ENCODE measurements around the gene WDFY2. TPM values are rescaled to one million over a fixed set of nuclear protein-coding genes. Genes with fewer than 3 reads are reported as not detected.
A peak's percentile ranks its signal among the peaks of the same experiment; 100 is the strongest.

Gene WDFY2
- total RNA-seq, 3 donors from 2014 or later (not counting 1 experiment from before 2014, with no cell fraction given), result 29.5 to 32.1 (median 31.3) TPM

- Histone ChIP-seq H3K4me1 (ENCODE audit: control insufficient read depth, insufficient read depth, low read length) (peaks cover 13% of the 10 kb centered on the region), H3K27ac (ENCODE audit: low read length) (peak overlapping the region; percentile 57), H3K4me3 (ENCODE audit: low read length) (no peak overlapping the region), H3K9me3 (ENCODE audit: control insufficient read depth, insufficient read depth, low read length) (no peaks in the 10 kb centered on the region), H3K36me3 (ENCODE audit: control insufficient read depth, insufficient read depth, low read length) (peaks cover 18% of the 10 kb centered on the region), H3K27me3 (ENCODE audit: control insufficient read depth, insufficient read depth, low read length) (no peaks in the 10 kb centered on the region)
- peaks cover 18% of the 10 kb centered on the region for H3K36me3 Mint-ChIP-seq
- no peaks in the 10 kb centered on the region for H3K9me3 Mint-ChIP-seq
- H3K4me1 Mint-ChIP-seq, result peaks cover 16 to 17% of the 10 kb centered on the region in 2 donors
- ATAC-seq (peak; percentile 86 to 93 (median 92)), DNase-seq (peak; percentile 52 to 81)
- H3K27ac Mint-ChIP-seq, result peak overlapping the region; percentile 79 to 95
- intact Hi-C loops (cut with micrococcal nuclease), result loop anchor here (1.0 to 2.0 kb wide), 2 partner anchors 39 to 312 kb away; partner anchors contain the start of gene INTS6
- H3K4me3 Mint-ChIP-seq, result peak overlapping the region; percentile 70
- H3K27me3 Mint-ChIP-seq (ENCODE audit: low read depth in 2 of 2), result no peaks in the 10 kb centered on the region
- WGBS (ENCODE audit: insufficient coverage), result 24% methylated on average over 11 of the region's 12 CpGs
- no peak for TF ChIP-seq CTCF (IDR thresholded peaks at IDR 0.05)
Measured at GRCh38 chr13:51764184-51765141, 180.2 kb downstream of the WDFY2 start.

- Mint-ChIP-seq H3K9me3 (no peaks in the 10 kb centered on the region), H3K27me3 (ENCODE audit: low read depth in 2 of 2) (no peaks in the 10 kb centered on the region), H3K4me1 (peaks cover 16 to 17% of the 10 kb centered on the region in 2 donors), H3K4me3 (peak overlapping the region; percentile 21), H3K36me3 (peaks cover 11% of the 10 kb centered on the region), H3K27ac (peak overlapping the region; percentile 79 to 95)
- H3K27me3 ChIP-seq (ENCODE audit: control insufficient read depth, insufficient read depth, low read length), result no peaks in the 10 kb centered on the region
- H3K36me3 ChIP-seq (ENCODE audit: control insufficient read depth, insufficient read depth, low read length), result peaks cover 15% of the 10 kb centered on the region
- no peak overlapping the region for H3K4me3 ChIP-seq (ENCODE audit: low read length)
- ATAC-seq (no peak), DNase-seq (no peak)
- no peak for TF ChIP-seq CTCF (IDR thresholded peaks at IDR 0.05)
- H3K27ac ChIP-seq (ENCODE audit: low read length), result peak overlapping the region; percentile 57
- no peaks in the 10 kb centered on the region for H3K9me3 ChIP-seq (ENCODE audit: control insufficient read depth, insufficient read depth, low read length)
- peaks cover 13% of the 10 kb centered on the region for H3K4me1 ChIP-seq (ENCODE audit: control insufficient read depth, insufficient read depth, low read length)
- WGBS (ENCODE audit: insufficient coverage), result 47% methylated on average over 4 of the region's 4 CpGs
- intact Hi-C loops (cut with micrococcal nuclease), result loop anchor here (2.0 kb wide), 1 partner anchor 312 kb away; the partner anchor contains the start of gene INTS6
Measured at GRCh38 chr13:51765142-51765515, 180.9 kb downstream of the WDFY2 start.

- no peak overlapping the region for H3K27ac ChIP-seq (ENCODE audit: low read length)
- Mint-ChIP-seq H3K4me1 (peaks cover 16 to 17% of the 10 kb centered on the region in 2 donors), H3K27me3 (ENCODE audit: low read depth in 2 of 2) (no peaks in the 10 kb centered on the region), H3K4me3 (no peak overlapping the region), H3K36me3 (peaks cover 6% of the 10 kb centered on the region), H3K9me3 (no peaks in the 10 kb centered on the region), H3K27ac (peak overlapping the region; percentile 28 to 54)
- peaks cover 5% of the 10 kb centered on the region for H3K36me3 ChIP-seq (ENCODE audit: control insufficient read depth, insufficient read depth, low read length)
- DNase-seq, result peak in 1 of 2 donors; percentile 13
- intact Hi-C loops (cut with micrococcal nuclease), result no loop called here
- H3K4me1 ChIP-seq (ENCODE audit: control insufficient read depth, insufficient read depth, low read length), result peaks cover 13% of the 10 kb centered on the region
- no peak for TF ChIP-seq CTCF (IDR thresholded peaks at IDR 0.05)
- ATAC-seq, result no peak
- no peaks in the 10 kb centered on the region for H3K9me3 ChIP-seq (ENCODE audit: control insufficient read depth, insufficient read depth, low read length)
- H3K27me3 ChIP-seq (ENCODE audit: control insufficient read depth, insufficient read depth, low read length), result no peaks in the 10 kb centered on the region
- WGBS (ENCODE audit: insufficient coverage), result 94% methylated on average over 8 of the region's 8 CpGs
- H3K4me3 ChIP-seq (ENCODE audit: low read length), result no peak overlapping the region
Measured at GRCh38 chr13:51767100-51767499, 182.8 kb downstream of the WDFY2 start.
